Activated T-cell treated with anti-CD3 and anti-CD28 coated beads for 24 hours (primary cell): ENCODE measurements around the gene SUSD2.
"Not testable (repeated sequence)": the region's sequence is repeated elsewhere in the genome, so short reads cannot be mapped to it uniquely, and the experiment has no call there.

Experiments
- DNase-seq: peaks from one replicate; pipeline ENCODE4 v3.0.0-alpha.2; 2020; ENCODE audit warnings: low read depth

Gene SUSD2

DNA sequence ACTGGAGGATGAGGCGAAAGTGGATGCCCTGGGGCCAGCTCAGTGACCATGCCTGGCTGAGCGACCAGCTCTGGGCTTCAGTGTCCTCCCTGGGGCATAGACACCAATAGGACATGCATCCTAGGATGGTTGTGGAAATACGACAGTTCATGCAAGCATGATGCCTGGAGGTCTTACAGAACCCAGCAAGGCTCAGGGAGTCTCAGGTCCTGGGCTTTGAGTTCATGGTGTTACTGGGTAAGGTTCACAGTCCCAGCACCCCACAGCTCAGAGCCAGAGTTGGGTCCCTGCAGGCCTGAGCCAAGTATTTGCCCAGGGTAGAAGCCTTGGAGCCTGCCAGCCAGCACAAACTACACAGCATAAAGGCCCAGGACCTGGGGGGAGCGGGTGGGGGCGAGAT, 4.2 kb upstream of the SUSD2 start:
- no peak for DNase-seq

DNA sequence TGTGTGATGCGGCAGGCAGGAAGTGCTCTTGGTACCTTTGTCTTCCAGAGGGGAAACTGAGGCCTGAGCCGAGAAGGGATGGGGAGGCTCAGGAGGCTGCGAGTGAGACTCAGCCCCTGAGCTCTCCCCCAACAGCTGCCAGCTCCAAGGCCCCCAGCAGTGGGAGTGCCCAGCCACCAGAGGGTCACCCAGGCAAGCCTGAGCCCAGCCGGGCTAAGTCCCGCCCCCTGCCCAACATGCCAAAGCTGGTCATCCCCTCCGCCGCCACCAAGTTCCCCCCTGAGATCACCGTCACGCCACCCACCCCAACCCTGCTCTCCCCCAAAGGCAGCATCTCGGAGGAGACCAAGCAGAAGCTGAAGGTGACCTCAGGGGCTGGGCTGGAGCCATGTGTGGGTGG, 3.8 kb upstream of the SUSD2 start:
- no peak for DNase-seq

DNA sequence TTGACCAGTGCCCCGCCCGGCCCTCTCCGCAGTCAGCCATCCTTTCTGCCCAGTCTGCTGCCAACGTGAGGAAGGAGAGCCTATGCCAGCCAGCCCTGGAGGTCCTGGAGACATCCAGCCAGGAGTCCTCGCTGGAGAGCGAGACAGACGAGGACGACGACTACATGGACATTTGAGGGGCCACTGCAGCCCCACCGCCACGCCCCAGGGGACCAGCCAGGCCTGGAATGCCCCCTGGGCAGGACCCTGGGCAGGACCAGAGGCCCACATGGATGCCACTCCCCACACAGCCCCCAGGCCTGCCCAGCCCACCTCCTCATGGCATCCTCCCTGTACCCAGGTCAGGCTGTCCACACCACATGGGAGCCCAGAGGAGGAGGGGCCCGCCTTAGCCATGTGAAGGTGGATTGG, 3.3 kb upstream of the SUSD2 start:
- DNase-seq: no peak

DNA sequence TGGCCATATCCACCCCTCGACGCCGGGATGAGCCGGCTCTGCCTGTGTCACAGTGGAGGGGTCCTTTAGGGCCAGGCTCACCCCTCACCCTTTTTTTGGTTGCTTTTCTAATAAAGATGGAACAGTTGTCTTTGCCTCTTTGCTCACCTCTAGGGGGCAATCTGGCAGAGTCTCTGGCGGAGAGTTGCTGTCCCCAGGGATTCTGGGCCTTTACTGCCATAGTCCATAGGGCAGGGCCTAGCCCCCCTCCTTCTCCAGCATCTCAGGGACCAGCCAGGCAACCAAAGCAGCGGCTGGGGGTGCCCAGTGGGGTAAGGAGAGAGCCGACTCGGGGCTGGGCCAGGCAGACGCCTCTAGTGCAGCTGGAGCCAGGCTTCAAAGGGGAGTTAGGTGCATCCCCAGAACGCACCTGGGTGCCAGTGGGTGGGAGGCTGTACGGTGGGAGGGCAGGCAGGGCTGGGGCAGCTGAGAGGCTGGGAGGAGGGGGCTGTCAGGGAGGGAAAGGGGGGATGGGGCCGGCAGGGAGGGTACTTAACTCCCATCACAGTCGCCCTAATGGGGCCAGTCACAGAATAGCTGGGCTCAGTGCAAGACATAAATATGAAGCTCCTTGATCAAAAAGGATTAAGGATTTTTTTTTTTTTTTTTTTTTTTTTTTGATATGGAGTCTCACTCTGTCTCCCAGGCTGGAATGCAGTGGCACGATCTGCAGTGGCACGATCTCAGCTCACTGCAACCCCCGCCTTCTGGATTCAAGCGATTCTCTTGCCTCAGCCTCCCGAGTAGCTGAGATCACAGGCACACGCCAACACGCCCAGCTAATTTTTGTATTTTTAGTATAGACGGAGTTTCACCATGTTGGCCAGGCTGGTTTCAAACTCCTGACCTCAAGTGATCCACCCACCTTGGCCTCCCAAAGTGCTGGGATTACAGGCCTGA, 2.5 kb upstream of the SUSD2 start:
- no peak for DNase-seq

DNA sequence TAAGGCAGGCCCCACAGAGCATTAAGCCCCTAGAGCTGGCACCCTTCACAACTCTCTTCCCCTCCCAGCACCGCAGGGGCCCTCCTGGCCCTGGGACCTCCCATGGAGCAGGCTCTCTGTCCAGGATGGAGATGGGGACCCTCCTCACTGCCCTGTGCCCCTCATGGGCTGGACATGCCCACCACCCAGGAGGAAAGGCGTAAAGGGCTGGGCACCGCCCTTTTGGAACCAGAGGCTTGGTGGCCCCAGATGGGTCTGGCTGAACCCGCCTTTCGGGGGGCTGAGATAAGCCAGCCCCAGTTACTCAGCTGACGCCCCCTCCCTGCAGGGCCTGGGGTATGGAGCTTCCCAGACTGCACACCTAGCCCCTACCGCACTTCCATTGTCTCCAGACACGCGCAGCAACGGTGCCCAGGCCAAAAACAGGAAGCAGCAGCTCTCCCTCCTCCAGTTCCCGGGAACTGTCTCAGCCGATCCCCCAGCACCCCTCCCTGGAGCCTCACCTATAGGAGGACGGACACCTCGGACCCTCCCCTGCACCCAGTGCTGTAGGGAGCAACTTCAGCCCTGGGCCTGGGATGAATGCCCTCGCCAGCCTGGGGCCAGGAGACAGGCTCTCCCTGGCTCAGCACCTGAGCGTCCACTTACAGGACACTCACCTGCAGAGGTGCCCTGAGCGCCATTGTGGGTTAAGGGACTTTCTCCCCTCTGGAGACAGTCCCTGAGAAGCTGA, 1.6 kb upstream of the SUSD2 start:
- DNase-seq: no peak

DNA sequence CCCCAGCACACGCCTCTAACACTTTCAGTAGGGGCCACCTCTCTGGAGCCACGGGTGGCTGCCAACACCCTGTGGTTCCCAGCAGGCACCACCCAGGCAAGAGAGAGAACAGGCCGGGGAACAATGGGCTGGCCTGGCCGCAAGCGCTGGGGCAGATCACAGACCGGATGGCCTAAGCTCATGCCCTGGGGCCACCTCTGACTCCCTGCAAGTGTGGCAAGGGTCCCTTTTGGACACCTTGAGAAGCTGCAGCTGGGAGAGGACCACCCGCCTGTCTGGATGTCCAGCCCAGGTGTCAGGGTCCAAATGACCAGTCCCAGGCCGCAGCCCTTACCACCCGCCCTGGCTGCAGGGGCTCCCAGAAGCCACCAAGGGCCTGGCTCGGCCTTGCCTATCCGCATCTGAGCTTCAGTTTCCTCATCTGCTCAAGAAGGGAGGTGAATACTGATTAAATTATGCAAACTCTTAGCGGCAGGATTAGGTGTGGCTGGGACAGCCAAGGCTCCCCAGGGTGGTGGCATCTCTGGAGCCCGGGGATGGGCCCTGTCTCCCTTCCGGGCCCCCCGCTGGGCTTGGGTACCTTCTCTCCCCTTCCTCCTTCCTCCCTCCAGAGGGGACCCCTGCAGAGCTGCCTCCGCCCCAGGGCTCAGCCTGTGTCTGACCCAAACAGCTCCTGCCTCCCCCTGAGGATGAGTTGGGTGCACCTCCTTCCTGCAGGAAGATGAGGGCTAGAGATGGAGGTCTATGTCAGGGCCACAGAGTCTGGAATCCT, 785 bp upstream of the SUSD2 start:
- DNase-seq: no peak

DNA sequence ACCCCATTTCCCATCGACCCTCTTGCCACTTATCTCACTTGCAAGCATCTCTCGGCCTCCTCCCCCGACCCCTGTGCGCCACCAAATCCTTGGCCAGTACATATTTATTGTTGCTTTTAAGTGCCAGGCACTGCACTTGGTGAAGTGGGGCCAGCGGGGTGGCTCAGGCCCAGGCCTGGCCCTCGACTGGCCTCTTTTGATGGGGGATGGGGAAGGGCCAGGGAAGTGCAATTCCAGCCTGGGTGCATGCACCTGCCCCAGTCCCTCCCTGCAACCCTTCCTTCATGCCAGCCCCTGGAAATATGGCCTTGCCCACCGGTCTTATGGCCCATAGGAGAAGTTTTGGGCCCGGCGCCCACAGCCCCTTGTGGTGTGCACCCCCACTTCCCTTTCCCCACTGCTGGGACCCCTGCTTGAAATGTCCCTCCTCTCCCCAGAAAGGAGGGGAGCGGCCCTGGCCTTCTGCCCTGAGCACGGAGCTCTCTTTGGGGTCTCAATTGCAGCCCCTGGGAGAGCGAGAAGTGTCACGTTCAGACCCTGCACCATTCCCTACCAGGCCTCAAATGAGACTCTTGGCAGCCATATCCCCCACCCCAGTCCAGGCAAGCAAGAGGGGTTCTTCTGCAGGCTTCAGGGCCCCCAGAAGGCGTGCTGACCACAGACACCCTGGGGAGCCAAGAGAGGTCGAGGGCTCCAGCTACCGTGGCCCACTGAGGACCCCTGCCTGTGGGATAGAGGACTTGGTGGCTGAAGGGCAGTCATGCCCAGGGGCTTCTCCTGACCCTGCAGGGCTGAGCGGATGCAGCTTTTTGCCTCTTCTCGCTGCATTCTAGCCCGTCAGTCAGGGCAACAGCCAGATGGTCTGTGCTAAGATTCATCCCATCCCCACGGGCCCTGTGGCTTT, 961 bp downstream of the SUSD2 start:
- no peak for DNase-seq

DNA sequence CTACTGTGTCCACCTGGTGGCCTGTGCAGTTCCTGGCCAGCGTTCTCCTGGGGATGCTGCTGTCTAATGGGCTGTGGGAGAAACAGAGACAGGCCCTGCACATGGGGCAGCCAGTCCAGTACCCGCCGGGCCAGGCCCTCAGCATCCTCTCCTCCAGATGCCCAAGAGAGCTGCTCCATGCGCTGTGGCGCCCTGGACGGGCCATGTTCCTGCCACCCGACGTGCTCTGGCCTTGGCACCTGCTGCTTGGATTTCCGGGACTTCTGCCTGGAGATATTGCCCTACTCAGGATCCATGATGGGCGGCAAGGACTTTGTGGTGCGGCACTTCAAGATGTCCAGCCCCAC, 1.6 kb downstream of the SUSD2 start:
- DNase-seq: not testable (repeated sequence)

DNA sequence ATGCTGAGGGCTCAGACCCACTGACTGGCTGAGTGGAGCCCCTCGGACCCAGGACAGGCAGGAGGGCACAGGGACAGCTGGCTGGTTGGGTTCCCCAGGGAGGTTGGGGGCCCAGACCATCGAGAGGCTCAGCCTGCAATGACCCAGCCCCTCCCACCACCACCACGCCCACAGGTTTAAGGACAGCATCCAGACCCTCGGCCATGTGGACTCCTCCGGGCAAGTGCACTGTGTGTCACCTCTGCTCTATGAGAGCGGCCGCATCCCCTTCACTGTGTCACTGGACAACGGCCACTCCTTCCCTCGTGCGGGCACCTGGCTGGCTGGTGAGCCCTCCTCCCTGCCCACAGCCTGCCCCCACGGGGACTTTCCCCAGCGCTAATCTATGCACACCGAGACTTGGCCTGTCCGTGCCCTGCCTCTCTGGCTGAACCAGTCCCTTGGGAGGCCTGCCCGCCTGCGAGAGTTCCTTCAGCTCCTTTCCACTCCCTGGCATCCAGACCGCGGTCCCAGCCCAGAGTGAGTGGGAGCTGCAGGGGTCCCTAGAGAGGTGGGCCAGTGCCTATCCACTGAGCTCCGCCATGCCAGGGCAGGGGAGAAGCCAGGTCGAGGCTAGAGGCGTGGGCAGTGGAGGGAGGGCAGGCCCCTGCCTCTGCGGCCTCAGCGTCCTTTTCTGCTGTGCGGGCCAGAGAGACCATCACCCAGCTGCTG, 2.2 kb downstream of the SUSD2 start:
- DNase-seq: no peak

DNA sequence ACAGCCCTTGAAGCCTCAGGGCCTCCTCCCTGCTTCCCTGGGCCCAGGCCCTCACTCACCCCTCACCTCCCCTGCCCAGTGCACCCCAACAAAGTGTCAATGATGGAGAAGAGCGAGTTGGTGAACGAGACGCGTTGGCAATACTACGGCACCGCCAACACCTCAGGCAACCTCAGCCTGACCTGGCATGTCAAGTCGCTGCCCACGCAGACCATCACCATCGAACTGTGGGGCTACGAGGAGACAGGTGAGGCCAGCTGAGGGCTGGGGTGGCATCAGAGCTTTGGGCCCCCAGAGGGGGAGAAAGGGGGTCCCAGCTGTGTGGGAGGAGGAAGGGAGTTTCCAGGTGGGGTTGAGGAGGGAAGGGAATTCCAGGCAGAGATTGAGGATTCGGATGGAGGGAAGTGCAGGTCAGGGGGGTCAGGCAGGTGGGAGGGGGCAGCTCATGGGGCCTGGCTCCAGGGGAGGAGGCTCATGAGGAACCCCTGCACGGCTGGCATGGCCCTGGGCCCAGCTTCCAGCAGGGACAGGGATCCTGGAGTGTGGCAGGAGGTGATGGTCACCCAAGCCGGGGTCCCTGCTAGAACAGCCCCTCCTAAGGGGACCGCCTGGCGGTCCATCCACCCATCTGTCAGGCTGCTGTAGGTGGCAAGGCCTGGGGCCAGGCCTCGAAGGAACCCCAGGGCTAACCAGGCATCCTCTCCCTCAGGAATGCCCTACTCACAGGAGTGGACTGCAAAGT, 2.9 kb downstream of the SUSD2 start:
- no peak for DNase-seq

DNA sequence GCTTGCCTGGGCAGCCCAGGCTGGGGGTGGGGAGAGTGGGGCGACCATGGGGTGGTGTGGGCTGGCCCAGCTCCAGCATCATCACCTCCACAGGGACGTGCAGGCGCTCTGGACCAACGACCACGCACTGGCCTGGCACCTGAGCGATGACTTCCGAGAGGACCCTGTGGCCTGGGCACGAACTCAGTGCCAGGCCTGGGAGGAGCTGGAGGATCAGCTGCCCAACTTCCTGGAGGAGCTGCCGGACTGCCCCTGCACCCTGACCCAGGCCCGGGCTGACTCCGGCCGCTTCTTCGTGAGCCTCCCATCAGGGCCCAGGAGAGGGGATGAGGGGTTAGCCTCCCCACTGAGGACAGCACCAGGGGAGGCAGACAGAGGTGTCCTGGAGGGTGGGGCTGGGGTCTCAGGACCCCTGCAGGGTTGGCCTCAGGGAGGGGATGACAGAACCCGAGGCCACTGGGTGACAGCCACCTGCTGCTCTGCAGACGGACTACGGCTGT, 3.8 kb downstream of the SUSD2 start:
- DNase-seq: no peak

DNA sequence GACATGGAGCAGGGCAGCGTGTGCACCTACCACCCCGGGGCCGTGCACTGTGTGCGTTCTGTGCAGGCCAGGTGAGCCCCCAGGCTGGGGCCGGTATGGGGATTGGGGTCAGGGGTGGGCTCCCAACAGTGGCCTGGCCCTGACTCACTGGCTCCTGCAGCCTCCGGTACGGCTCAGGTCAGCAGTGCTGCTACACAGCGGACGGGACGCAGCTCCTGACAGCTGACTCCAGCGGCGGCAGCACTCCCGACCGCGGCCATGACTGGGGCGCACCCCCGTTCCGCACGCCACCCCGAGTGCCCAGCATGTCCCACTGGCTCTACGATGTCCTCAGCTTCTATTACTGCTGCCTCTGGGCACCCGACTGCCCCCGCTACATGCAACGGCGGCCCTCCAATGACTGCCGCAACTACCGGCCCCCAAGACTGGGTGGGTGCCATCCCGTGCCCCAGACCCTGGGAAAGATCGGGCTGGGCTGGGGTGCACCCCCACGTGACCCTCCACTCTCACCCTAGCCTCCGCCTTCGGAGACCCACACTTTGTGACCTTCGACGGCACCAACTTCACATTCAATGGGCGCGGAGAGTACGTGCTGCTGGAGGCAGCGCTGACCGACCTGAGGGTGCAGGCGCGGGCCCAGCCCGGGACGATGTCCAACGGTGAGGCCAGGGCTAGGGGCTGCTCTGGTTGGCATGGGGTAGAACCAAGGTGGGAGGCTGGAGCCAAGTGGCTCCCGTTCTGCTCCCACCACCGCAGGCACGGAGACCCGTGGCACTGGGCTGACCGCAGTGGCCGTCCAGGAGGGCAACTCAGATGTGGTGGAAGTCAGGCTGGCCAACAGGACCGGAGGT, 4.4 kb downstream of the SUSD2 start:
- DNase-seq: no peak

DNA sequence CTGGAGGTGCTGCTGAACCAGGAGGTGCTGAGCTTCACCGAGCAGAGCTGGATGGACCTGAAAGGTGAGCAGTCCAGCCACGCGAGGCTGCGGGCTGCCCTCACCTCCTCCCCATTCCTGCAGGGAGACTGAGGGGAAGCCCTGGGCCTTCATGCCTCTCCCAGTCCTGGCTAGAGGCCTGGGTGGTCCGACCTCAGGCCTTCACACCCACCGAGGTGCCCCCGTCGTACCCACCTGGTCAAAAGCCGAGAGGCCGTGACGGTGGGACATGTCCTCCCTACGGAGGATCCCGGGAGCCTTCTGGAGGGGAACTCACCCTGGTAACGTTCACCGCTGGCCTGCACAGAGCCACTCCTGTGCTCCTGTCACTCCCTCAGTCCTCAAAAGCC, 5.1 kb downstream of the SUSD2 start:
- DNase-seq: no peak

DNA sequence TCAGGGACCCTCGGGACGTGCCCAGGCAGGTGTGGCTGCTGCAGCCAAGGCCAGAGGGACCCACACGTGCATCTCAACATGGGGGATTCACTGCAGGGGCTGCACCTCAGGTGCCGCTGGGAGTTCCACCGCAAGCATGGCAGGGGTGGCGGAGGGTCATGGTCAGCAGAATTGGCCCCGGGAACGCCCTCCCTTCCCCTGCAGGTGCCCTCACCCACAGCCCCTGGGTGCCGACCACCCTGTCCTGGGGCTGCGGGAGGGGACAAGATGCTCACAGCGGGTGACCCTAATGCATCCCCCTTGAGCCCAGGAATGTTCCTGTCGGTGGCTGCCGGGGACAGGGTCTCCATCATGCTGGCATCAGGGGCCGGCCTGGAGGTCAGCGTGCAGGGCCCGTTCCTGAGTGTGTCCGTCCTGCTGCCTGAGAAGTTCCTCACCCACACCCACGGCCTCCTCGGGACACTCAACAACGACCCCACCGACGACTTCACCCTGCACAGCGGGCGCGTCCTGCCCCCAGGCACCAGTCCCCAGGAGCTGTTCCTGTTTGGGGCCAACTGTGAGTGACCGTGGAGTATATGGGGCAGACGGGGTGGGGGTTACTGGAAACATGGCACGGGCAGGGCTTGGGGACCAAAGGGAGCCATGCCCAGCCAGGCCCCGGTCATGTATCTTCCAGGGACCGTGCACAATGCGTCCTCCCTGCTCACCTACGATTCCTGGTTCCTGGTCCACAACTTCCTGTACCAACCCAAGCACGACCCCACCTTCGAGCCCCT, 5.8 kb downstream of the SUSD2 start:
- DNase-seq: no peak

DNA sequence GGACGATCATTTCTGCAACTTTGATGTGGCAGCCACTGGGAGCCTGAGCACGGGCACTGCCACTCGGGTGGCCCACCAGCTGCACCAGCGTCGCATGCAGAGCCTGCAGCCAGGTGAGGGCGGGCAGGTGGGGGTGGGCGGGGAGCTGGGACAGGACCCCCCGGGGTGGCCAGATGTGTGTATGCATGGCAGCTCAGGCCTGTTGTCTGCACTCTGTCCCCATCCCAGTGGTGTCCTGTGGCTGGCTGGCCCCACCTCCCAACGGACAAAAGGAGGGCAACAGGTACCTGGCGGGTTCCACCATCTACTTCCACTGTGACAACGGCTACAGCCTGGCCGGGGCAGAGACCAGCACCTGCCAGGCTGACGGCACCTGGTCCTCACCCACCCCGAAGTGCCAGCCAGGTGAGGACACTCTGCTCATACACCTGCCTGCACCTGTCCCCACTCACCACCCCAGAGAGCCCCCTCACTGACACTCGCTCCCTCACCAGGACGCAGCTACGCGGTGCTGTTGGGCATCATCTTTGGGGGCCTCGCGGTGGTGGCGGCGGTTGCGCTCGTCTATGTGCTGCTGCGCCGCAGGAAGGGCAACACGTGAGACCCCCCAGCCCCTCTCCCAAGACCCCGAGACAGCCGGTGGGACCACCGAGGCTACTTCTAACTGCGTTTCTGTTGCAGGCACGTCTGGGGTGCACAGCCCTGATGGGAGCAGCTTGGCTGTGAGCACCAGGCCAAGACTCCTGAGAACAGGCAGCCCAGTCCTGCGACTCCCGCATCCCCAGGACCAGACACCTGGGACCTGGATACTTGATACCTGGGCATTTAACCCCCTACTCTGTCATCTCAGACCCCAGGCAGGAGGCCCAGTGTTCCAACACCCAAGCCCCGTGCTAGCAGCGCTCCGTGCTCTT, 6.7 kb downstream of the SUSD2 start:
- no peak for DNase-seq

DNA sequence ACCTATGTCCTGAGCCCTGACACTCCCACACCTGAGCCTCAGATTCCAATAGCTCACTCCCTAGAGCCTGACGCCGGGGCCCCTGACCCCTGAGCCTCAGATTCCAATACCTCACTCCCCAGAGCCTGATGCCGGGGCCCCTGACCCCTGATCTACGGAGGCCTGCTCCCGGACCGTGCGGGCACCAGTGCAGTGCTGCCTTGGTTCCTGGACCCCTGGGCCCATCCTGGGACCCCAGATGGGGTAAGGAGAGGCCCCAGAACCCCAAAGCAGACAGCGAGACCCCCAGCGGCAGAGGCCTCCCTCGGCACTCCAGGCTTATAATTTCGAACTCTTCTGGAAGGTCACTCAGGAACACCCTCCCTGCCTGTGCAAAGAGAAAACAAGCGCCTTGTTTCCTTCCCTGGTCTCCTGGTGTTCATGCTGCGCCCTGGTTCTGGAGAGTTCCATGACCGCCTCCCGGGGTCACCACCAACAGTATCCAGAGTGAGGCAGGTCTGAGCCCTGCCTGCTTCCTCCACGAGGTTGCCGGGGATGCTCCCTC, 7.5 kb downstream of the SUSD2 start:
- DNase-seq: no peak
